Endothelial cell (in vitro differentiated cells): ENCODE results near the gene TBC1D14. TPM values are rescaled to one million over a fixed set of nuclear protein-coding genes. Genes with fewer than 3 reads are reported as not detected.
A peak's percentile ranks its signal among the peaks of the same experiment; 100 is the strongest.

ENCODE experiments used
- DNase-seq: peaks from one replicate; pipeline ENCODE4 v3.0.0; 2021; ENCODE audit warnings: low spot score
- H3K27ac Mint-ChIP-seq: one replicate; pipeline ENCODE4 v1.8.0; 2021; ENCODE audit warnings: mixed read lengths, inconsistent platforms; ENCODE audit not compliant: unreplicated experiment
- H3K27me3 Mint-ChIP-seq: one replicate; pipeline ENCODE4 v1.8.0; 2021; ENCODE audit warnings: mild to moderate bottlenecking, moderate library complexity, mixed read lengths, inconsistent platforms; ENCODE audit not compliant: unreplicated experiment
- H3K36me3 Mint-ChIP-seq: one replicate; pipeline ENCODE4 v1.8.0; 2021; ENCODE audit warnings: mild to moderate bottlenecking, low read depth, mixed read lengths, inconsistent platforms; ENCODE audit not compliant: unreplicated experiment
- H3K4me1 Mint-ChIP-seq: one replicate; pipeline ENCODE4 v1.8.0; 2021; ENCODE audit warnings: mild to moderate bottlenecking, mixed read lengths, inconsistent platforms; ENCODE audit not compliant: unreplicated experiment
- H3K4me3 Mint-ChIP-seq: one replicate; pipeline ENCODE4 v1.8.0; 2021; ENCODE audit warnings: mild to moderate bottlenecking, mixed read lengths, inconsistent platforms; ENCODE audit not compliant: unreplicated experiment
- H3K9me3 Mint-ChIP-seq: one replicate; pipeline ENCODE4 v1.8.0; 2021; ENCODE audit warnings: mixed read lengths, inconsistent platforms; ENCODE audit not compliant: unreplicated experiment
- long read RNA-seq: library from polyadenylated mRNA; unstranded; transcript quantifications from one replicate; pipeline ENCODE4 v2.0.0, GENCODE V29; 2020; ENCODE audit not compliant: unreplicated experiment
- total RNA-seq: library from RNA; stranded (reverse); fragmentation: NEBNext Ultra II Directional; extraction: Animal tissue kit (Norgen Biotek cat#: 25700); gene quantifications from one replicate; pipeline ENCODE4 v1.2.1, GENCODE V29; 2021; ENCODE audit not compliant: unreplicated experiment
- TF ChIP-seq, protein P1 (sequence below): fragments of 200-600 bp; sonication (generic); IDR thresholded peaks from one replicate; pipeline ENCODE4 v1.5.0; 2021; ENCODE audit warnings: antibody characterized with exemption; ENCODE audit not compliant: unreplicated experiment

The TBC1D14 gene, protein sequence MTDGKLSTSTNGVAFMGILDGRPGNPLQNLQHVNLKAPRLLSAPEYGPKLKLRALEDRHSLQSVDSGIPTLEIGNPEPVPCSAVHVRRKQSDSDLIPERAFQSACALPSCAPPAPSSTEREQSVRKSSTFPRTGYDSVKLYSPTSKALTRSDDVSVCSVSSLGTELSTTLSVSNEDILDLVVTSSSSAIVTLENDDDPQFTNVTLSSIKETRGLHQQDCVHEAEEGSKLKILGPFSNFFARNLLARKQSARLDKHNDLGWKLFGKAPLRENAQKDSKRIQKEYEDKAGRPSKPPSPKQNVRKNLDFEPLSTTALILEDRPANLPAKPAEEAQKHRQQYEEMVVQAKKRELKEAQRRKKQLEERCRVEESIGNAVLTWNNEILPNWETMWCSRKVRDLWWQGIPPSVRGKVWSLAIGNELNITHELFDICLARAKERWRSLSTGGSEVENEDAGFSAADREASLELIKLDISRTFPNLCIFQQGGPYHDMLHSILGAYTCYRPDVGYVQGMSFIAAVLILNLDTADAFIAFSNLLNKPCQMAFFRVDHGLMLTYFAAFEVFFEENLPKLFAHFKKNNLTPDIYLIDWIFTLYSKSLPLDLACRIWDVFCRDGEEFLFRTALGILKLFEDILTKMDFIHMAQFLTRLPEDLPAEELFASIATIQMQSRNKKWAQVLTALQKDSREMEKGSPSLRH
- 33.0 TPM for total RNA-seq
- long read RNA-seq, full-length matches to known transcripts = 1 of 2 reads
- long read RNA-seq, partial matches to known transcripts = 1 of 2 reads
- long read RNA-seq, other reads (novel, unspliced or antisense) = 0 of 2 reads

GRCh38 chr4:6909113-6909969 lies at the start of gene TBC1D14:
TBC1D14 (plus strand) TSS chr4:6909826; CDS start chr4:6923390, 13,564 bp downstream.
- TF ChIP-seq, protein P1, sequence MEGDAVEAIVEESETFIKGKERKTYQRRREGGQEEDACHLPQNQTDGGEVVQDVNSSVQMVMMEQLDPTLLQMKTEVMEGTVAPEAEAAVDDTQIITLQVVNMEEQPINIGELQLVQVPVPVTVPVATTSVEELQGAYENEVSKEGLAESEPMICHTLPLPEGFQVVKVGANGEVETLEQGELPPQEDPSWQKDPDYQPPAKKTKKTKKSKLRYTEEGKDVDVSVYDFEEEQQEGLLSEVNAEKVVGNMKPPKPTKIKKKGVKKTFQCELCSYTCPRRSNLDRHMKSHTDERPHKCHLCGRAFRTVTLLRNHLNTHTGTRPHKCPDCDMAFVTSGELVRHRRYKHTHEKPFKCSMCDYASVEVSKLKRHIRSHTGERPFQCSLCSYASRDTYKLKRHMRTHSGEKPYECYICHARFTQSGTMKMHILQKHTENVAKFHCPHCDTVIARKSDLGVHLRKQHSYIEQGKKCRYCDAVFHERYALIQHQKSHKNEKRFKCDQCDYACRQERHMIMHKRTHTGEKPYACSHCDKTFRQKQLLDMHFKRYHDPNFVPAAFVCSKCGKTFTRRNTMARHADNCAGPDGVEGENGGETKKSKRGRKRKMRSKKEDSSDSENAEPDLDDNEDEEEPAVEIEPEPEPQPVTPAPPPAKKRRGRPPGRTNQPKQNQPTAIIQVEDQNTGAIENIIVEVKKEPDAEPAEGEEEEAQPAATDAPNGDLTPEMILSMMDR = peak; percentile 50
- H3K4me3 Mint-ChIP-seq = peak within 1 kb of the TSS; percentile 95
- no peaks in the 10 kb centered on the region for H3K36me3 Mint-ChIP-seq
- peak within 1 kb of the TSS; percentile 92 for H3K27ac Mint-ChIP-seq
- H3K9me3 Mint-ChIP-seq = no peaks in the 10 kb centered on the region
- DNase-seq = peak; percentile 85
- H3K4me1 Mint-ChIP-seq = peaks cover 25% of the 10 kb centered on the region
- peaks cover 9% of the 10 kb centered on the region for H3K27me3 Mint-ChIP-seq

DNA sequence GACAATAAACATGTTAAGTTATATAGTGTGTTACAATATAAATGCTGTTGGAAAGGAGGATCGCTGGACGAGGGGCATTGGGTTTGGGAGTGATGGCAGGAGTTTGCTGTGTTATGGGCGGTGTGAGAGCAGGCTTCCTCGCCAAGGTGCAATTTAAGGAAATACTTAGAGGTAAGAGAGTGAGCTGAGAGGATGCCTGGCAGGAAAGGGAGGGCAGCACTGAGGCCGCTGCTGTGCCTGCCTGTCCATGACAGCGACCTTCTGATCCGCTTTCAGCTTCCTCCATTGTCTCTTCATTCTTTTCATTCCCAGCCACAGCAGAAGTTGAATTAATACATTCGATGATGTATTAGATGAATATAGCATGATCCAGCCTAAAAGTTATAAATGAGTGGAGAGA lies 41.2 kb upstream of the TBC1D14 start:
- Mint-ChIP-seq H3K4me3 (peak overlapping the region; percentile 1), H3K9me3 (no peaks in the 10 kb centered on the region), H3K27ac (no peak overlapping the region), H3K27me3 (no peaks in the 10 kb centered on the region), H3K4me1 (peaks cover 26% of the 10 kb centered on the region), H3K36me3 (peaks cover 12% of the 10 kb centered on the region)
- DNase-seq = no peak
- TF ChIP-seq, protein P1 = no peak

GRCh38 chr4:6869944-6870343 lies 39.7 kb upstream of the TBC1D14 start:
- no peaks in the 10 kb centered on the region for H3K9me3 Mint-ChIP-seq
- TF ChIP-seq, protein P1 = no peak
- H3K36me3 Mint-ChIP-seq = peaks cover 12% of the 10 kb centered on the region
- no peaks in the 10 kb centered on the region for H3K27me3 Mint-ChIP-seq
- no peak for DNase-seq
- peaks cover 26% of the 10 kb centered on the region for H3K4me1 Mint-ChIP-seq
- no peak overlapping the region for H3K27ac Mint-ChIP-seq
- H3K4me3 Mint-ChIP-seq = no peak overlapping the region

DNA sequence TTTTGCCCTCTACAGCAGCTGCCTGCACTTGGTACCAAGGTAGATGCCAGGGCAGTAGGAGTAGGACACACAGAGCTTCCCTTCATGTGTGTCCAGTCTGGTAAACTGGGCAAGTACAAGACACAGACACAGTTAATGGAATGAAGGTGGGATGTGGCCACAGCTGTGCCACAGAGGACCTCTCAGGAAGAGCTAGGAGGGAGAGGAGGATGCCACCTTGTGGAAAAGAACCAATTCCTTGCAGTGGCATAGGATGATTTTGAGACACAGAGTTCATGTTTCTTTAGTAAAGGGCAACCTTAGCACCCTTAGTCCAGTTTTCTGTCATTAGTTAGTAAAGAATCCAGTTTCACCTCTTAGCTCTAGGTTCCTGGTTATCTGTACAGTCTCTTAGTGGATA lies 36.3 kb upstream of the TBC1D14 start:
- Mint-ChIP-seq H3K27me3 (peaks cover 3% of the 10 kb centered on the region), H3K4me1 (peaks cover 12% of the 10 kb centered on the region), H3K27ac (peak overlapping the region; percentile 42), H3K4me3 (no peak overlapping the region), H3K9me3 (no peaks in the 10 kb centered on the region), H3K36me3 (peaks cover 35% of the 10 kb centered on the region)
- TF ChIP-seq, protein P1 = no peak
- no peak for DNase-seq
